Urinary bladder (tissue), 4 donors: Measurements from ENCODE around the gene ADGRG6. TPM values are rescaled to one million over a fixed set of nuclear protein-coding genes. Genes with fewer than 3 reads are reported as not detected.
A peak's percentile ranks its signal among the peaks of the same experiment; 100 is the strongest.

Experiments
- DNase-seq: peaks from one replicate; pipeline ENCODE4 v3.0.0-alpha.2; 2015; ENCODE audit errors: extremely low spot score
- H3K27ac ChIP-seq: one replicate; pipeline ENCODE4 v1.5.1; 2013; ENCODE audit warnings: low read depth, mild to moderate bottlenecking, moderate library complexity
- H3K36me3 ChIP-seq: one replicate; pipeline ENCODE4 v1.6.1; 2013; ENCODE audit warnings: mild to moderate bottlenecking, moderate library complexity; ENCODE audit not compliant: insufficient read depth
- H3K4me1 ChIP-seq: one replicate; pipeline ENCODE4 v1.6.1; 2013; ENCODE audit warnings: mild to moderate bottlenecking, moderate library complexity; ENCODE audit not compliant: insufficient read depth
- H3K4me3 ChIP-seq: one replicate; pipeline ENCODE4 v1.5.1; 2013; ENCODE audit warnings: low read depth, low read length
- WGBS: extraction: QIAGEN DNeasy Blood & Tissue Kit; methylation state at CpG from one replicate; pipeline ENCODE4 v1.1.7; 2013; 5-methylcytosine and 5-hydroxymethylcytosine counted together
- polyA plus RNA-seq: library from polyadenylated mRNA; stranded (reverse); fragments of 200-250 nt; gene quantifications from one replicate; pipeline ENCODE4 v1.2.3, GENCODE V29; 2013
- total RNA-seq: library from RNA; depleted of rRNA; stranded (reverse); fragments of >200 nt; gene quantifications from one replicate; pipeline ENCODE4 v1.2.3, GENCODE V29; 2014
- donor health status: healthy with polysubstance abuse.
- donor health status: healthy.

The ADGRG6 gene
- total and polyA plus RNA-seq, 2 donors = 6.6 to 124 TPM

DNA sequence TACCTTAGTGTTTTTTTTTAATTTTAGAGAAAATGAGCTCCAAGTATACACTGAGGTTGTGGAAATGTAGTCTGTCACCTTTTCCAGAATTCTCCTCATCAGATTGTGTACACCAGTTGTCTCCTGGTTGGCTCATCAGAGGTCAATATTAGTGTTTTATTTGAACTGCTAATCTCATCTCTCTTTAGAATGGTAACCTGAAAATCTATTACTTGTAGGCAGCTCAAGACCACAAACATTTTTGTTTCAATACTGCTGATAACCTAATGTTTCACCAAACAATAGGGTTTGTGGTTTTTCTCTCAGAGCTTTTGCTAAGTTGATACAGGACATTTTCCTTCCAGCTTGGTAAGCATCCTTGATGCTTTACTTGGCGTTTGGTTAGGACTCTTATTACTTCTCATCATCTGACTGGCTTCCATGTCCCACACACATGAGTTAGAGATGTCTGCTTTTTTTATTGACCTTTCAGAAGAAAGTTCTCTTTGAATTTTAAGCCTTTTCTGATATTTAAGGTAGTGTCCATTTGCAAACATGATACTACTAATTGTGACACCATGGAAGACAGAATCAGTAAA is 15.1 kb downstream of the ADGRG6 start:
- Histone ChIP-seq H3K36me3 (no peaks in the 10 kb centered on the region), H3K27ac (no peak overlapping the region), H3K4me1 (no peaks in the 10 kb centered on the region), H3K4me3 (no peak overlapping the region)
- DNase-seq = no peak
- WGBS = 82% methylated on average over 1 of the region's 1 CpG

DNA sequence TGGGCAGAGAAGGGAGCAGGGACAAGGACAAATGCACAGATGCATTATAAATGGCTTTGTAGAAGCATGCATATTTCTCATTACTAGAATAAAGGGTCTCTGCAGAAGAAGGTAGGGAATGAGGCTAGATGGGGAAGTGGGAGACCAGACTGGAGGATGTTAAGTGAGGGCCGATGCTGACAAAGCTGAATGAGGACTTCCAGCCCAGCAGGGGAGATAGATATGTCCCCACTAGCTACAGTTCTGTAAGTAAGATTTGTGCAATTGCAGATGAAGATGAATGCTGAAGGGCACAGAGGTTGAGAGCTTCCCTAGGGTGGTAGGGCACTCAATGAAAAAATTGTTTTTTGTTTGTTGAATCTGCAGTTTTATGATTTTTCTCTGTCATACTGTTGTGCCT is 16.9 kb downstream of the ADGRG6 start:
- no peak overlapping the region for H3K27ac ChIP-seq
- no peaks in the 10 kb centered on the region for H3K36me3 ChIP-seq
- H3K4me3 ChIP-seq = no peak overlapping the region
- H3K4me1 ChIP-seq = no peaks in the 10 kb centered on the region
- WGBS = 86% methylated on average over 1 of the region's 1 CpG
- DNase-seq = no peak

DNA sequence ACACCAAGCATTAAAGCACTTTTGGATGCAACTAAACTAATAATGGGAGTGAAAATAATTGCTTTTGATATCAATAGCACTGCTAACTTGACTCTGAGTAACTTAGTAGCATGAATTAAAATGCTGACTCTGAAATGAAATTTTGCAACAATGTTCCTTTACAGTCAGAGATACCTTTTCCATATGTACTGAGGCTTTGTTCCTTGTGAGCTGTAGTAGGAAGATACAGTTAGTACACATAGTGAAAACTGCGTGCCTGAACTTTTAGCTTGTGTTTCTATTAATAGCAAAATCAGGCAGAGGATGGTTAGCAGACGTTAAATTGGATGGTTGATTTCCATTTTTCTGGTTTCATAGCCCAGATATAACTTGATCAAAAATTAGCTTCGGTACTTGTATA is 18.6 kb downstream of the ADGRG6 start:
- Histone ChIP-seq H3K27ac (no peak overlapping the region), H3K4me3 (no peak overlapping the region), H3K36me3 (no peaks in the 10 kb centered on the region), H3K4me1 (no peaks in the 10 kb centered on the region)
- no peak for DNase-seq
- 50% methylated on average over 3 of the region's 3 CpGs for WGBS

DNA sequence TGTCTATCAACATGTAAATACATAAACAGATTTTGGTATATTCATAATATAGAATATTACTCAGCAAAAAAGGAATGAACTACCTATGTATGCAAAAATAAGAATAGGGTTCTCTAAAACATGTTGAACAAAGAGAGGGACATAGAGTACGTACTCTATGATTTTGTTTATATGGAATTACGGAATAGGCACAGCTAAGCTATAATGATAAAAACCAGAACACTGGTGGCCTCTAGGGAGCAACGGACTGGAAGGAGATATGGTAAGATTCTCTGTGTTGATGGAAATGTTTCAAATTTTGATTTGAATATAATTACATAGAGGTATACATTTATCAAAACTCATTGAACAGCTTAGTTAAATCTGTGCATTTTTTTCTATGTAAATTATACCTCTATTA is 19.6 kb downstream of the ADGRG6 start:
- no peak for DNase-seq
- no peaks in the 10 kb centered on the region for H3K36me3 ChIP-seq

DNA sequence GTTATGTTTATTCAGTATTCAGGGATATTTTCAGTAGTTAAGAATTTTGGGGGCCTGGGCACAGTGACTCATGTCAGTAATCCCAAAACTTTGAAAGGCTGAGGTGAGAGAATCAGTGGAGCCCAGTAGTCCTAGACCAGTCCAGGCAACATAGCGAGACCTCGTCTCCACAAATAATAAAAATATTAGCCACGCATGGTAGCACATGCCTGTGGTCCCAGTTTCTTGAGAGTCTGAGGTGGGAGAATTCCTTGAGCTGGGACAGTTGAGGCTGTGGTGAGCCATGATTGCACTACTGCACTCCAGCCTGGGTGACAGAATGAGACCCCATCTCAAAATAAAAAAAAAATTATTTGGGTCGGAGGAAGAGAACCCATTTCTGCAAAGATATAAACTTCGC is 20.3 kb downstream of the ADGRG6 start:
- Histone ChIP-seq H3K27ac (no peak overlapping the region), H3K4me3 (no peak overlapping the region), H3K4me1 (no peaks in the 10 kb centered on the region), H3K36me3 (no peaks in the 10 kb centered on the region)
- WGBS = 95% methylated on average over 5 of the region's 5 CpGs
- no peak for DNase-seq

More for the DNA sequence above, 19.6 kb downstream of the ADGRG6 start:
- WGBS = 33% methylated on average over 3 of the region's 3 CpGs
- H3K4me1 ChIP-seq = no peaks in the 10 kb centered on the region
- H3K4me3 ChIP-seq = no peak overlapping the region
- no peak overlapping the region for H3K27ac ChIP-seq

DNA sequence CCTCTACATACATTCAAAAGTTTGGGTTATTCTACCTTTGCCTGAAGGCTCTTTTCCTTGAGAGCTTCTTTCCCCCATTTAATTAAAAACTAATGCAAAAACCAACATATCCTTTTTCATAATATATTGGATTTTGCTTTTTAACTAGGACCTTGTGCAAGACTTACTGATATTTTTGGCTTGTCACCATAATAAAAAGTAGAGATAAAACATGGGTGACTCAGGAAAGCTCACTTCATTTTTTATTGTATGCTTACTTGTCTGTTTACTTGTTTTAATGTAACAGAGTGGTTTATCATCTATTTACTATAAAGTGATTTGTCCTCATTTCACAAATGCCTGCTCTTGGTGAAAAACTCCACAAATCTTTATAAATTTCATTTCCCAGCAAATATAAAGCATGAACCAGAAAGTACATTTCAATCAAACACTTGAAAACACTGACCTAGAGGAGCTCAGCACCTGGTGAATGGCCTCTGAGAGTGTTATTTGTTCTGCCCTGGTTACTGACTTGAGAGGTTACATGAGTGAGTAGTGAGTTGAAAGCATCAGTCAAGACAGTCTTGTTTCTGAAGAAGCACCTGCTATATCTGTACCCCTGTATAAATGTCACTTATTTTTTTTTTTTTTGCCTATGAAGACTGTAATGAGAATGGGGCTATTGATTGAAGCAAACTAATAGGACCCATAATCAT is 20.8 kb downstream of the ADGRG6 start:
- Histone ChIP-seq H3K36me3 (no peaks in the 10 kb centered on the region), H3K27ac (no peak overlapping the region), H3K4me1 (no peaks in the 10 kb centered on the region), H3K4me3 (no peak overlapping the region)
- no peak for DNase-seq

DNA sequence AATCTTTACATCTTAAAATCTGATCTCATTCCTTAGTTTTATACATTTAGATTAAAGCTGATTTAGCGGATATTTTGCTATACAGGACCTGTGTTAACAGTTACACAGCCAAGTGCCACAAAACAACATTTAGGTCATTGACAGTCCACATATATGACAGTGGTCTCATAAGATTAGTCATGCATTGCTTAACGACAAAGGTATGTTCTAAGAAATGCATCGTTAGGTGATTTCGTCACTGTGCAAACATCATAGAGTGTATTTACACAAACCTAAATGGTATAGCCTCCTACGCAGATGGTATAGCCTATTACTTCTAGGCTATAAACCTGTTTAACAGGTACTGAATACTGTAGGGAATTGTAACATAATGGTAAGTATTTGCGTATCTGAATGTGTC is 21.6 kb downstream of the ADGRG6 start:
- DNase-seq = peak; percentile 50
- no peaks in the 10 kb centered on the region for H3K36me3 ChIP-seq
- H3K27ac ChIP-seq = no peak overlapping the region
- no peaks in the 10 kb centered on the region for H3K4me1 ChIP-seq
- 84% methylated on average over 6 of the region's 6 CpGs for WGBS
- no peak overlapping the region for H3K4me3 ChIP-seq

DNA sequence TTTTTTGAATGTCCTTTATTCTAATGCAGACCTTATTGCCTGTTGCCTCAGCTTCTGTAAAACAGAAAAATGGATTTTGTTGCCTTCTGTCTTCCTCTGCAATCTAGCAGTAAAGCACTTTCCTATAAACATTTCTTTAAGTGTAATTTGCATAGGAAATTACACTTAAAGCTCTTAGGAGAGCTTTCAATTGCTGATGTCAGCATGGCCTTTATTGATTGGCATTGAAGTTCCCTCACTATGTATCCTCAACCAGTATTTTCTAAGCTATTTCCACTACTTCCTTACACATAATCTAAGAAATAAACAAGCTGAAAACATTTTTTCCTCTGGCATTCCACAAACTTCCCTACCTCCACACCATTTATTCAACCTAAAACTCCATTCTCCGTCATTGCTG is 22.3 kb downstream of the ADGRG6 start:
- no peak for DNase-seq
- H3K4me3 ChIP-seq = no peak overlapping the region
- 94% methylated on average over 1 of the region's 1 CpG for WGBS

DNA sequence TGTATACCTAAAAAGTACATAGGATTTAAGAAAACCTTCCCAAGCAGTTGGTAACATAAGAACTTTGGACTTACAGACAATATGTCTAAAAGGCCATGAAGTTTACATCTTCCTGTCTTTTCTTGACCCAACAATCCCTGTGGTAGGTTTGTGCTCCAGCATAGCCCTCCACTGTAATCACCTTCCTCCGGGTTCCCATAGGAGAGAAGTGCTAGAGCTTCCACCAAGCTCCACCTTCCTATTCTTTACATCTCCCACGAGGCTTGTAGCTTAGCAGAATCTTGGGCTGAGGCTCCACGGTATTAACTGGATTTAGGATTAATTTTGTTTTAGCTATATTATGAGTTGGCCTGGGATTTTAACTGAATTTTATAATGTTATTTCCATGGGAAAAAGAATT is 23.3 kb downstream of the ADGRG6 start:
- Histone ChIP-seq H3K36me3 (no peaks in the 10 kb centered on the region), H3K27ac (no peak overlapping the region), H3K4me1 (no peaks in the 10 kb centered on the region), H3K4me3 (no peak overlapping the region)
- 69% methylated on average over 3 of the region's 3 CpGs for WGBS
- no peak for DNase-seq

More for the DNA sequence above, 22.3 kb downstream of the ADGRG6 start:
- H3K36me3 ChIP-seq = no peaks in the 10 kb centered on the region
- no peaks in the 10 kb centered on the region for H3K4me1 ChIP-seq
- no peak overlapping the region for H3K27ac ChIP-seq

DNA sequence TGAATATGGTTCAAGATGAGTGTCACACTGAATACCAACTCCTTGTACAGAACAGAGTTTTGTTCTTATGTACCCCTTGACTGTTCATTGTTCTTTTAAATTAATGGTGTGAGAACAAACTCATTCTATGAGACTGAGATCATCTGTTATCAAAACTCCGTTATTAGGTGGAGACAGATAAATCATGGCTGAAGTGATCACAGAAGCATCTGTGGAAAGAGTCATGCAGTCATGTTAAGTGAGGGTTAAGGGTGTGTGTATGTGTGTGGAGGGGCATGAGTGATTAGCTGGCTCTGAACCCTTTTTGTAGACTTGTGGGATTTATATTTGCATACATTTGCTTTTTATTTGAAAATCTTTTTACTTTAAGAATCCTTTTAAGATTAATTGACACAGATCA is 24.7 kb downstream of the ADGRG6 start:
- no peaks in the 10 kb centered on the region for H3K4me1 ChIP-seq
- H3K36me3 ChIP-seq = no peaks in the 10 kb centered on the region
- DNase-seq = no peak
- H3K27ac ChIP-seq = no peak overlapping the region
- no peak overlapping the region for H3K4me3 ChIP-seq
- WGBS = 52% methylated on average over 1 of the region's 1 CpG

DNA sequence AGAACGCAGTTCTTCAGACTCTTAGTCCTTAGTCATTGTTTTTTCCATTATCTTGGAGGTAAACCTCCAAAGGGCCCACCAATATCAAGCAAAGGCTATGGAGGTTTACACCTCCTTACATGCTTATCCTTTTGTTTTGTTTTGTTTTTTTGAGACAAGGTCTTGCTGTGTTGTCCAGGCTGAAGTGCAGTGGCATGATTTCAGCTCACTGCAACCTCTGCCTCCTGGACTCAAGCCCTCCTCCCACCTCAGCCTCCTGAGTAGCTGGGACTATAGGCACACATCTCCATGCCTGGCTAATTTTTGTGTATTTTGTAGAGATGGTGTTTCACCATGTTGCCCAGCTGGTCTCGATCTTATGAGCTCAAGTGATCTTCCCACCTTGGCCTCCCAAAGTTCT is 26.3 kb downstream of the ADGRG6 start:
- WGBS = 94% methylated on average over 2 of the region's 2 CpGs
- Histone ChIP-seq H3K4me1 (no peaks in the 10 kb centered on the region), H3K27ac (no peak overlapping the region), H3K4me3 (no peak overlapping the region), H3K36me3 (no peaks in the 10 kb centered on the region)
- DNase-seq = no peak

DNA sequence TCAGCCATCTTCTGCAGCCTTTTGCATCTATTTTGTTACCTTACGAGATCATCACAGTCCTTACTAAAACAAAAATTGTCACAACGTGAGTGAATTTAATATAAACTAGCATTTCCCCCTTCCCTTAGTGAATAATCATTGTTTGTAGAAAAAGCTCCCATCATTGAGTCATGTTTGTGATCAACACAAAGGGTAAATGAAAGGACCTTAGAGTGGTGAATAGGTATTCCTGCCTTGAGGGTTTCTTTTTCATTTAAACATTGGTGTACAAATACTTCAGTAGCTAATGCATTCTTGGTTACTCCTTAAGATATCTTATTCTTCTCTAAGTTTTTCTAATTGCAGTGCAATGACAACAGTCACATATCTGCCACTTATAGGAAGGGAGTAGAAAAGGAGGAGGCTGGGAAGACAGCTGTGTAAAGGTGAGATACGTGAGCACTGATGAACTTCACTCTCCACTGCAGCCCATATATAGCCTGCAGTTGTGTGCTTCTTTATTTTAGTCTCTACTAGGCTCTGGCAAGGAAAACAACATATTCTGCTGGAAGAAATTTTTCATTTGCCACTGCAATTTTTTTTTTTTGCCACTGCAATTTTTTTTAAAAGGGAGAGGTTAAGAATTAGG is 27.8 kb downstream of the ADGRG6 start:
- DNase-seq = no peak
- WGBS = 75% methylated on average over 3 of the region's 3 CpGs
- Histone ChIP-seq H3K36me3 (no peaks in the 10 kb centered on the region), H3K4me3 (no peak overlapping the region), H3K27ac (no peak overlapping the region), H3K4me1 (no peaks in the 10 kb centered on the region)

DNA sequence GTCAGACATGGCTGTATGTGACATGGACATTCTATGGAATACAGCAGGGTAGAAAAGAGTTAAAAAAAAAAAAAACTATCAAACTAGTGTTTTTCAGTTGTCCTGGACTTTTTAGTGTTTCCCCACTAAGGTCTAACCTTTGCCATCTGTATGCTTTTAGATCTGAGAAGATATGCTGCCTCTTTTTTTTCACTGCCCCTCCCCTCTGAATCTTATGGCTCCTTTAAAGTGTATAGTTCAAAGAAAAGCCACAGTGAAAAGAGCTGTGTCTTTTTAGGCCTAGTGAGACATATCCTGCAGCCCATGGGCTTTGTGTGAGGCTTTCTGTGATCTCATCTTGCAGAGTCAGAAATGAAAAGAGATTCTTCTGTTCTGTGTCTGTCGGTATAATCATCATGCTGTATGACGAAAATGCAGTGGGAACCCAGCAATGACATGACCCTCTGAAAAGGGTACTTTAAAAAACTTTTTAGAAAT is 29.3 kb downstream of the ADGRG6 start:
- no peak for DNase-seq
- H3K4me3 ChIP-seq = no peak overlapping the region
- H3K27ac ChIP-seq = no peak overlapping the region
- WGBS = 52% methylated on average over 2 of the region's 2 CpGs
- H3K4me1 ChIP-seq = no peaks in the 10 kb centered on the region
- no peaks in the 10 kb centered on the region for H3K36me3 ChIP-seq

DNA sequence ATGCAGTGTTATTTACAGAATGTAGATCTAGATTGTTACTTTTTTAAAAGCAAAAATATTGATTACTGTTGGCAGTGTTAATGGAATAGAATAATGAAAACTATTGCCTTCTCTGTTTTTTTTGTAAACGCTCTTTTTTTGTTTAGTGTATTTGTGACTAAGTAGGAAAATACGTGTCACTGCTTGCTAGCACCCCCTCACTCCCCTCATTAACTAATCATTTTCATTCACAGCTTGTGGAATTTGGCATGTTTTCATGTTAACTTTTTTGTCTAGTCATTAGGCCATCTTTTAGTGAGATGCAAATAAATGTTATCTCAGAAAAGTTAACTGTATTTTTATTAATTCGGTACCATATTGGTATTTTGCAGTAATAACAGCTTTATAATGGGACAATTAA is 29.8 kb downstream of the ADGRG6 start:
- no peaks in the 10 kb centered on the region for H3K36me3 ChIP-seq
- 84% methylated on average over 3 of the region's 3 CpGs for WGBS
- no peak for DNase-seq
- no peak overlapping the region for H3K4me3 ChIP-seq
- no peaks in the 10 kb centered on the region for H3K4me1 ChIP-seq
- H3K27ac ChIP-seq = no peak overlapping the region
